ENCODE data around the gene EML1.
"Not testable (repeated sequence)": the region's sequence is repeated elsewhere in the genome, so short reads cannot be mapped to it uniquely, and the experiment has no call there.

The EML1 gene

DNA sequence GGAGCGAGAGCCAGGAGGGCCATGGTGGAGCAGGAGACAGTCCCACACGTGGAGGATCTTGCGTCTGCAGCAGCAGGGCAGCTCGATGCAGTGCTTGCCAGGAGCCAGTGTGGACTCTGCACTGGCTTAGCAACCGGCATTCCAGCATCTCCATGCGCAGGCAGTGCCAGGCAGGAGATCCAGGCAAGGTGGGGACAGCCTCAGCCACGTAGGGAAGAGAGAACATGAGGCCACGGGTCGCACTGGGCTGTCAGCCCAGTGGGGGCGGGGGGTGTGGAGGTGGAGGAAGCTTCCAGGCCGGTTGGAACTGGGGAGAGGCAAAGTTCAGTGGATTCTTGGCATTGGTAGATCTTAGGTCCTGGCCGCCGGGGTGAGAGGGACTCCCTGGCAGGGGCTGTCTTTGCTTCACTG lies 151.0 kb downstream of the EML1 start:
- no peak for DNase-seq
- H3K4me3 ChIP-seq (ENCODE audit: low read depth, low read length), result no peak overlapping the region
- H3K9me3 ChIP-seq, result no peaks in the 10 kb centered on the region
- TF ChIP-seq, protein P1, sequence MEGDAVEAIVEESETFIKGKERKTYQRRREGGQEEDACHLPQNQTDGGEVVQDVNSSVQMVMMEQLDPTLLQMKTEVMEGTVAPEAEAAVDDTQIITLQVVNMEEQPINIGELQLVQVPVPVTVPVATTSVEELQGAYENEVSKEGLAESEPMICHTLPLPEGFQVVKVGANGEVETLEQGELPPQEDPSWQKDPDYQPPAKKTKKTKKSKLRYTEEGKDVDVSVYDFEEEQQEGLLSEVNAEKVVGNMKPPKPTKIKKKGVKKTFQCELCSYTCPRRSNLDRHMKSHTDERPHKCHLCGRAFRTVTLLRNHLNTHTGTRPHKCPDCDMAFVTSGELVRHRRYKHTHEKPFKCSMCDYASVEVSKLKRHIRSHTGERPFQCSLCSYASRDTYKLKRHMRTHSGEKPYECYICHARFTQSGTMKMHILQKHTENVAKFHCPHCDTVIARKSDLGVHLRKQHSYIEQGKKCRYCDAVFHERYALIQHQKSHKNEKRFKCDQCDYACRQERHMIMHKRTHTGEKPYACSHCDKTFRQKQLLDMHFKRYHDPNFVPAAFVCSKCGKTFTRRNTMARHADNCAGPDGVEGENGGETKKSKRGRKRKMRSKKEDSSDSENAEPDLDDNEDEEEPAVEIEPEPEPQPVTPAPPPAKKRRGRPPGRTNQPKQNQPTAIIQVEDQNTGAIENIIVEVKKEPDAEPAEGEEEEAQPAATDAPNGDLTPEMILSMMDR (IDR thresholded peaks at IDR 0.05; ENCODE audit: low read depth, low read length), result no peak
- H3K36me3 ChIP-seq, result no peaks in the 10 kb centered on the region
- H3K27me3 ChIP-seq, result no peaks in the 10 kb centered on the region
- no peaks in the 10 kb centered on the region for H3K4me1 ChIP-seq

DNA sequence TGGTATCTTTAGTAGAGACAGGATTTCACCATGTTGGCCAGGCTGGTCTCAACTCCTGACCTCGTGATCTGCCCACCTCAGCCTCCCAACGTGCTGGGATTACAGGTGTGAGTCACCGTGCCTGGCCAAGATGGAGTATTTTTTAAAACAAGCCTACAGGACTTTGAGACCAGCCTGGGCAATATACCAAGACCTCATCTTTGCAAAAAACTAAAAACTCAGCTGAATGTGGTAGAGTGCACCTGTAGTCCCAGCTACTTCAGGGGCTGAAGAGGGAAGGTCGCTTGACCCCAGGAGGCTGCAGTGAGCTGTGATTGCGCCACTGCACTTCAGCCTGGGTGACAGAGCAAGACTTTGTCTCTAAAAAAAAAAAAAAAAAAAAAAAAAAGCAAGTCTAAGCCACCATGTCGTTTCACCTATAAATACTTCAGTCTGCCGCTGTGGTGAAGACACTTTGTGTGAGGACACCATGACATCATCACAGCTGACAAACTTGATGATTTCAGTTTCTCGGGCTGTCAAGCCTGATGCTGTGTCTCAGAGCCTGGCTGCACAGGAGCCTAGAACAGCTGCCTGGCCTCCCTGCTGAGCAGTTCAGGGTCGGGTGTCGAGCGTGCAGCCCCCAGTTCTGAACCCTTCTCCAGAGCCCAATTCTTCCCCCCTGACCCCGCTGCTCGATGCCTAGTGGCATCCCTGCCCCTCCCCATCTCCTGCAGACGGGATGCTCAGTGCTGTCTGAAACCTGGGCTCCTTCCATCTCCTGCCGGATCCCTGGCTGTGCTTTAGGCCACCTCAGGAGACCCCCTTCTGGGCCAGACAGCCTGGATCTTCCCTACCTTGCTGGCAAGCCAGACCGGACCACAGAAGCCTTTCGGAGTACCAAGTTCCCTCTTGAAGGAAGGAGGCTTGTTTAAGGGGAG lies 152.8 kb downstream of the EML1 start:
- Histone ChIP-seq H3K36me3 (no peaks in the 10 kb centered on the region), H3K27me3 (no peaks in the 10 kb centered on the region), H3K4me3 (ENCODE audit: low read depth, low read length) (no peak overlapping the region; the same call in 1 of the 2 replicates), H3K9me3 (no peaks in the 10 kb centered on the region), H3K4me1 (no peaks in the 10 kb centered on the region)
- TF ChIP-seq, protein P1 (IDR thresholded peaks at IDR 0.05; ENCODE audit: low read depth, low read length), result no peak
- no peak for DNase-seq

DNA sequence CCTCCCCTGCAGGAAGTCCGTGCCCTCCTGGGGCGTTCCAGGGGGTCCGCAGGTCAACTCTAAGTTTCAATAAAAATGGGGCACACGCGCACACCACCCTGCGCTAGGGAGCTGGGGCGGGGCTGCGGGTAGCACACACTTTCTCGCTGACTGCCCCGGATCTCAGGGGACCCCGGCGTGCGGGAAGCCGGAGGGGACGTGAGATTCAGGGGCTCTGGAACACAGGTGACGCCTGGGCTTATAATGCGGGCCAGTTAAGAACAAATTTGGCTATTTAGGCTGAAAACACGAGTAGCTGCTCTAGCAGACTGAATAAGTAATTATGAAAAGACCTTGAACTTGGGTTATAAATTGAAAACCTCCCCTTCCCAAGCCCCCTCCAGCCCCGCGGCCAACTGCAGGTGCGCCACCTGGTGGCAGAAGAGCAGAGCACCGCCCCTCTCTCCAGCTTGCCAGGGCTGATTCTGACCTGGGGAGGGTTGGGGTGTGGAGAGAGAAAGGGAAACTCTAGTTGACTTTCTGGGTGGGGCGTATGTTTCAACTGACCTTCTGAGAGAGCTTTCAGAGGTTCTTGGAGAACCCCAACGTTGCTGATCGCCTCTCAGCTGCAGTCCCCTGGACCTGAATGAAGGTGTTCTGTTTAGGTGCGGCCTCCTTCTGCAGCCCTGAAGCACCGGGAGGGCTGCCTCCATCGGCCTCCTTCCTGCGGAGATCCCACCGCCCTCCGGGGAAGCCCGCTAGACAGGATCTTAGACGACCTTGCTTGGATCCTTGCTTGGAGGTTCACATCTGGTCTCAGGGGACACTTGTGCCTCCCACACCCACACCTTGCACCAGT lies 153.7 kb downstream of the EML1 start:
- H3K9me3 ChIP-seq, result no peaks in the 10 kb centered on the region
- H3K4me3 ChIP-seq (ENCODE audit: low read depth, low read length), result peak overlapping the region; percentile 46
- TF ChIP-seq, protein P1 (IDR thresholded peaks at IDR 0.05; ENCODE audit: low read depth, low read length), result peak; percentile 98
- no peaks in the 10 kb centered on the region for H3K4me1 ChIP-seq
- no peaks in the 10 kb centered on the region for H3K36me3 ChIP-seq
- no peaks in the 10 kb centered on the region for H3K27me3 ChIP-seq
- DNase-seq, result peak; percentile 59

DNA sequence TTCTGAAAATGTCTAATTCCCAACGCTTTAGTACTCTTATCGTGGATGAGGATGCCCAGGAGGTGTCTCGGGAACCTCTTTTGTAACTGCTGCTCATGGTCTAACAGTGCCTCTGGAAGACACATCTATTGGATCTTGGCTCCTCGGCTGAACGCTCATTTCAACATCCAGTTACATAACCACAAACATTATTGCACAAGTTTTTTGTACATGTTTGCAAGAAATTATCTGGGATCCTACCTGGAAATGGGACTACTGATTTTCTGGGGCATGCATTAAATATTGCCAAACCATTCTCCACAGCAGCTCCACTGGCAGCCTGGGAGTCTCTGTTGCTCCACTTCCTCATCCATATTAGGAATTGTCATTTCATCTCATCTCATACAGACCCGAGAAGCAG lies 154.5 kb downstream of the EML1 start:
- no peaks in the 10 kb centered on the region for H3K27me3 ChIP-seq
- no peaks in the 10 kb centered on the region for H3K36me3 ChIP-seq
- H3K4me3 ChIP-seq (ENCODE audit: low read depth, low read length), result no peak overlapping the region
- H3K4me1 ChIP-seq, result no peaks in the 10 kb centered on the region
- H3K9me3 ChIP-seq, result no peaks in the 10 kb centered on the region
- TF ChIP-seq, protein P1 (IDR thresholded peaks at IDR 0.05; ENCODE audit: low read depth, low read length), result no peak
- DNase-seq, result no peak

DNA sequence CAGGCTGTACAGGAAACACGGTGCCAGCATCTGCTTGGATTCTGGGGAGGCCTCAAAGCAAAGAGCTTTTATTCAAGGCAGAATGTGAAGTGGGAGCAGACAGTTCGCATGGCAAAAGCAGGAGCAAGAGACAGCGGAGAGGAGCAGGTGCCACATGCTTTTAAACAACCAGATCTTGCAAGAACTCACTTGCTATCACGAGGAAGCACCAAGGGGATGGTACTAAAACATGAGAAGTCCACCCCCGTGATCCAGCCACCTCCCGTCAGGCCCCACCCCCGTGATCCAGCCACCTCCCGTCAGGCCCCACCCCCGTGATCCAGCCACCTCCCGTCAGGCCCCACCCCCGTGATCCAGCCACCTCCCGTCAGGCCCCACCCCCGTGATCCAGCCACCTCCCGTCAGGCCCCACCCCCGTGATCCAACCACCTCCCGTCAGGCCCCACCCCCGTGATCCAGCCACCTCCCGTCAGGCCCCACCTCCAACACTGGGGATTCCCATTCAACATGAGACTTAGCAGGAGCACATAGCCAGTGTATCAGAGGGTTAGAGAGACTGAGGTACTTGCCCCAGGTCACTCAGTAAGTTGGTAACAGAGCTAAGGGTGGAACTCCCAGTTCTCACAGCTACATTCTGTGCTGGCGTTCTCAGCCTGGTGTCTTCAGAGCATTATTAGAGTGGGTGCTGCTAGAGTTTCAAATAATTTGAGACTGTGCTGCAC lies 156.0 kb downstream of the EML1 start:
- not testable (repeated sequence) for DNase-seq; H3K27me3 ChIP-seq; H3K9me3 ChIP-seq; H3K4me3 ChIP-seq (ENCODE audit: low read depth, low read length); H3K4me1 ChIP-seq; H3K36me3 ChIP-seq

DNA sequence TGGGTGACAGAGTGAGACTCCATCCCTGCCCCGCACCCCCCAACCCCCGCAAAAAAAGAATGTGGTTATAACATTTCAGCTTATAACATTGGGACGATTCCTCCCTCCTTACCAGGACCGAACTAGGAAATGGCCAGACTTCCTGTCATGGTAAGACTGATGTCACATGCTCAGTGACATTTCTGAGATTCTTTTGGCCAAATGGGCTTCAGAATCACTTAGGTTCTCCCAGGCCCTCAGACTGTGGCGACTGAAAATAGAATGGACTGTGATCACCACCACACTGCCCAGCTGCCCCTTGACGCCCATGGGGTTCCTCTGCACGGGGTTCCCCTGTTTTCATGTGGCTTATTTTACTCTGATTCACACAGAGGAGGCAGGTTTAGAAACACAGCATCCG lies 157.0 kb downstream of the EML1 start:
- Histone ChIP-seq H3K4me1 (no peaks in the 10 kb centered on the region), H3K36me3 (no peaks in the 10 kb centered on the region), H3K4me3 (ENCODE audit: low read depth, low read length) (no peak overlapping the region), H3K27me3 (no peaks in the 10 kb centered on the region), H3K9me3 (no peaks in the 10 kb centered on the region)
- TF ChIP-seq, protein P1 (IDR thresholded peaks at IDR 0.05; ENCODE audit: low read depth, low read length), result no peak
- no peak for DNase-seq
